H1 (cell line): Measurements from ENCODE around the gene ZSCAN30. TPM values are rescaled to one million over a fixed set of nuclear protein-coding genes. Genes with fewer than 3 reads are reported as not detected.

Source experiments
- HDAC2 ChIP-seq, 2 experiments: fragments of 300-600 bp in 1 of 2; sonication (generic) in 1 of 2; IDR thresholded peaks; 2 replicates each; pipeline ENCODE4 v1.6.1; 2011 to 2012; ENCODE audit warnings: low read depth in 2 of 2, low read length in 2 of 2, mild to moderate bottlenecking in 2 of 2, moderate library complexity in 2 of 2, borderline replicate concordance in 1 of 2, inconsistent platforms in 1 of 2
- JUND ChIP-seq: IDR thresholded peaks from 2 replicates; pipeline ENCODE4 v1.6.1; 2011; ENCODE audit warnings: mild to moderate bottlenecking, improper control_type of control experiment, low read length
- NANOG ChIP-seq: IDR thresholded peaks from 2 replicates; pipeline ENCODE4 v1.6.1; 2011; ENCODE audit warnings: low read length, low read depth, mild to moderate bottlenecking, inconsistent platforms; ENCODE audit not compliant: insufficient read depth, poor library complexity, severe bottlenecking
- SIX5 ChIP-seq: IDR thresholded peaks from 2 replicates; pipeline ENCODE4 v1.6.1; 2011; ENCODE audit warnings: mild to moderate bottlenecking, low read depth, low read length
- SP1 ChIP-seq: IDR thresholded peaks from 2 replicates; pipeline ENCODE4 v1.6.1; 2011; ENCODE audit warnings: low read depth, low read length
- polyA plus RNA-seq, 7 experiments: library from polyadenylated mRNA; depleted of rRNA in 3 of 7; stranded (reverse) in 5 of 7; unstranded in 2 of 7; fragments of >200 nt in 5 of 7; fragments of 200-250 nt in 2 of 7; gene quantifications; 1 replicate in 5 of 7; 2 replicates in 1 of 7; 4 replicates in 1 of 7; pipeline versions ENCODE4 v1.2.1 to v1.2.3, GENCODE V29; 2011 to 2013; ENCODE audit warnings: missing spikeins in 2 of 7, mixed read lengths in 2 of 7
- total RNA-seq: library from RNA; stranded (reverse); fragmentation: NEBNext Ultra II Directional; extraction: Animal tissue kit (Norgen Biotek cat#: 25700); gene quantifications from 2 replicates; pipeline ENCODE4 v1.2.1, GENCODE V29; 2021

Gene ZSCAN30
- total and polyA plus RNA-seq, 2 of the 8 experiments (the other 6 are each of a cell fraction or from before 2014, with no cell fraction given) = 4.4 to 10.3 TPM

GRCh38 chr18:35322486-35323458 is 32.7 kb upstream of the ZSCAN30 start (continued):
- TF ChIP-seq SIX5 = no peak
- no peak for TF ChIP-seq HDAC2 (IDR thresholded peaks at IDR 0.05; ENCODE audit: borderline replicate concordance in 1 of 2, low read depth in 2 of 2, low read length in 2 of 2)
- no peak for TF ChIP-seq SP1
- TF ChIP-seq JUND = no peak
- no peak for TF ChIP-seq NANOG
- TF ChIP-seq, all 59 proteins: peak for 0
